NCI-H1048 (cell line): ENCODE data around the gene YWHAH.

Experiments used
- DNase-seq: peaks from one replicate; lab custom pipeline; 2025; lab: John Stamatoyannopoulos, UW

The YWHAH gene

GRCh38 chr22:31983911-31984656 lies 39.7 kb downstream of the YWHAH start:
- DNase-seq = no peak

- no peak for DNase-seq
Measured at GRCh38 chr22:31987218-31987617, 42.9 kb downstream of the YWHAH start.

DNA sequence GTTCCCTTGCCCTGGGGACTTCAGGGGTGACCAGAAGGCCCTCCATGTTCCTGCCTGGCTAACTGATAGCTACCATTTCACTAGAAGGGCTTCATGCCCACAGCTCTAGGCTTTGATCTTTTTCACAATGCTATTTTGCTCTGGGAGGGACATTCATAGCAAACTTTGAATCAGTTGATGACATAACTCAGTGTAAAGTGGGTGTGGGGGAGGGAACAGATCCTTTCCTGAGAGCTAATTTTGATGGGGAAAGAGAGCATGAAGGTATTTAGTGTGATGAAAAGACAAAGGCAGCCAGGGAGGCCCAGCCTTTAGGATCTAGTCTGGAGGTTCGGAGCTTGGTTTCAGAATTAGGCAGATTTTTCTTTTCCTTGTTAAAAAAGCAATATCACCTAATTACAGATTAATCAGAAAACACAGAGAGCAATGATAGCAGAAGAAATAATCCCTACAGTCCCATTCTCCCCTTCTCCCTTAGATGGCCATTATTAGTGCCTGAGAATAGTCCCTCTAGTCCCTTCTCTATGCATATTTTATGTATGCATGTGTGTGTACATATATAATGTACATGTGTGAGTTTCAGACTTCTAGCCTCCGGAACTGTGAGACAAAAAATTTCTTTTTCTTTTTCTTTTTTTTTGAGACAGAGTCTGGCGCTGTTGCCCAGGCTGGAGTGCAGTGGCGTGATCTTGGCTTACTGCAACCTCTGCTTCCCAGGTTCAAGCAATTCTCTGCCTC lies 46.9 kb downstream of the YWHAH start:
- no peak for DNase-seq

GRCh38 chr22:31995046-31995445 lies 50.7 kb downstream of the YWHAH start:
- DNase-seq = no peak

DNA sequence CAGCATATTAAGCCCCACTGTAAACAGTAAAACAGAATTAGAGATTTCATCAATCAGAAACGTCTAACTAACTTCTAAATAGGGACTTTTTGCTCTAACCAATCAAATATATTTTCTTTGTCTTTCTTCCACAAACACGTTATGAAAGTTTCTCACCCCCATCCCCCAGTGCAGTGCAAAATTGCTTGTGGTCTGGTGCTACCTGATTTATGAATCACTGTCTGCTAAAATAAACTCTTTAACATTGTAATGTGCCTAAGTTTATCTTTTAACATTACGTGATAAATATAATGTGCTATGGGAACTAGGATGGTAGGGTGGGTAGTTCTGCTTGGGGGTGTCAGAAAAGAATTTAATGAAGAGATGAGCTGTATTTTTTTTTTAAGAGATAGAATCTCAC lies 51.5 kb downstream of the YWHAH start:
- no peak for DNase-seq

DNA sequence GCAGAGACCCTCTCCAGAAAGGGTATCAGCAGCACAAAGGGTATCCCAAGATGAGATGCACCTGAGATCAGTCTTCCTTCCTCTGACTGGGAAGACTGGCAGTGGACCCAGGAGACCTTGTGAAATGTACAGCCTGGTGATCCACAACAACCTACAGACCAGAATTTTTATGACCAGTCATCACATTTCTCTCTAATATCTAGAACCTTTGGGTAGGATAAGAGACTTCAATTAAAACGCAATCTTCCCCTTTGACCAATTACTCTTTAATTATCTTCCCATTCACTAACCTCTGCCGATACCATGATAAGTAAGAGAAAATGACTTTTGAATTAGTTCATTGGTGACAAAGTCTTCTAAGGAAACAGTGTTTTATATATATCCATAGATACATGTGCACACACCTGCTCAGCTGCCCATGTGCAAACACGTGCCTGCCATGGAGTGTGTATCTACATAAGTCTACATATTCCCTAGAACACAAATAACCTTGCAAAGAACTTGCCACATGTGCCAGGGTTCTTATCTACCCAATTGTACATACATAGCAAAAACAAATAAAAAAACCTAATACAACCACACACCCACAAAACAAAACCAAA lies 54.5 kb downstream of the YWHAH start:
- no peak for DNase-seq

GRCh38 chr22:32000181-32000580 lies 55.8 kb downstream of the YWHAH start:
- DNase-seq = no peak

GRCh38 chr22:32005453-32005852 lies 61.1 kb downstream of the YWHAH start:
- DNase-seq = no peak
